GM18498 (cell line): ENCODE data around the gene RTEL1.
"Not testable (repeated sequence)": the region's sequence is repeated elsewhere in the genome, so short reads cannot be mapped to it uniquely, and the experiment has no call there.

ENCODE experiments used
- ATAC-seq: cut with Tn5 transposase; IDR thresholded peaks from one replicate; pipeline ENCODE4 v1.9.1; 2021; ENCODE audit warnings: mild to moderate bottlenecking, moderate library complexity; ENCODE audit not compliant: unreplicated experiment

RTEL1 gene, protein sequence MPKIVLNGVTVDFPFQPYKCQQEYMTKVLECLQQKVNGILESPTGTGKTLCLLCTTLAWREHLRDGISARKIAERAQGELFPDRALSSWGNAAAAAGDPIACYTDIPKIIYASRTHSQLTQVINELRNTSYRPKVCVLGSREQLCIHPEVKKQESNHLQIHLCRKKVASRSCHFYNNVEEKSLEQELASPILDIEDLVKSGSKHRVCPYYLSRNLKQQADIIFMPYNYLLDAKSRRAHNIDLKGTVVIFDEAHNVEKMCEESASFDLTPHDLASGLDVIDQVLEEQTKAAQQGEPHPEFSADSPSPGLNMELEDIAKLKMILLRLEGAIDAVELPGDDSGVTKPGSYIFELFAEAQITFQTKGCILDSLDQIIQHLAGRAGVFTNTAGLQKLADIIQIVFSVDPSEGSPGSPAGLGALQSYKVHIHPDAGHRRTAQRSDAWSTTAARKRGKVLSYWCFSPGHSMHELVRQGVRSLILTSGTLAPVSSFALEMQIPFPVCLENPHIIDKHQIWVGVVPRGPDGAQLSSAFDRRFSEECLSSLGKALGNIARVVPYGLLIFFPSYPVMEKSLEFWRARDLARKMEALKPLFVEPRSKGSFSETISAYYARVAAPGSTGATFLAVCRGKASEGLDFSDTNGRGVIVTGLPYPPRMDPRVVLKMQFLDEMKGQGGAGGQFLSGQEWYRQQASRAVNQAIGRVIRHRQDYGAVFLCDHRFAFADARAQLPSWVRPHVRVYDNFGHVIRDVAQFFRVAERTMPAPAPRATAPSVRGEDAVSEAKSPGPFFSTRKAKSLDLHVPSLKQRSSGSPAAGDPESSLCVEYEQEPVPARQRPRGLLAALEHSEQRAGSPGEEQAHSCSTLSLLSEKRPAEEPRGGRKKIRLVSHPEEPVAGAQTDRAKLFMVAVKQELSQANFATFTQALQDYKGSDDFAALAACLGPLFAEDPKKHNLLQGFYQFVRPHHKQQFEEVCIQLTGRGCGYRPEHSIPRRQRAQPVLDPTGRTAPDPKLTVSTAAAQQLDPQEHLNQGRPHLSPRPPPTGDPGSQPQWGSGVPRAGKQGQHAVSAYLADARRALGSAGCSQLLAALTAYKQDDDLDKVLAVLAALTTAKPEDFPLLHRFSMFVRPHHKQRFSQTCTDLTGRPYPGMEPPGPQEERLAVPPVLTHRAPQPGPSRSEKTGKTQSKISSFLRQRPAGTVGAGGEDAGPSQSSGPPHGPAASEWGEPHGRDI (N-terminal part only)

DNA sequence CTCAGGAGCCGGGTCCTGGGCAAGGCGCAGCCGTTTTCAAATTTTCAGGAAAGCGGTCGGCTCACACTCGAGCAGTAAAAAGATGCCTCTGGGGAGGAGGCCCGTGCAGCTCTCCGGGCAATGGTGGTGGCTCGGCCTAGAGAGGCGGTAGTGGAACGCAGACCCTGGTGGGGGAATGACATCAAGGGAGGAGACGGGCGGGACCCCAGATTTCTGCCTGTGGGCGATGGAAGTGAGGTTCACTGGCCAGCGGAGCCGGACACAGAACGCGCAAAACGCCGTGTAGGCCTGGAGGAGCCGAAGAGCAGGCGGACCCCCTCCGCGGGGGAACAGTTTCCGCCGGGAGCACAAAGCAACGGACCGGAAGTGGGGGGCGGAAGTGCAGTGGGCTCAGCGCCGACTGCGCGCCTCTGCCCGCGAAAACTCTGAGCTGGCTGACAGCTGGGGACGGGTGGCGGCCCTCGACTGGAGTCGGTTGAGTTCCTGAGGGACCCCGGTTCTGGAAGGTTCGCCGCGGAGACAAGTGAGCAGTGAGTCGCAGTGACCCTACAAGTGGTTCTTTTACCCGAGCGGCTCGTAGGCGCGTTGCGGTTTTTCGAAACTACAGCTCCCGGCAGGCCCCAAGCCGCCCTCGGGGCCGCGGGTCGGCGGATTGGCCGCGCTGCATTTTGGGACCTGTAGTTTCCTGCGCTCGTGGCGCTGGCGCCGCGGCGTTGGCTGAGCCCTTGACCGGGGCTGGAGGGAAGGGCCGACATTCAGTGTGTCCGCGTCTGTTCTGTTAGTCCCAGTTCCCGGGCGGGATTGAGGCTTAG, at the start of gene RTEL1:
Gene RTEL1 (plus strand): TSS at position 376 of the 812 bp plus-strand sequence. CDS start 1,091 bp downstream, outside the sequence.
- peak; percentile 88 for ATAC-seq

DNA sequence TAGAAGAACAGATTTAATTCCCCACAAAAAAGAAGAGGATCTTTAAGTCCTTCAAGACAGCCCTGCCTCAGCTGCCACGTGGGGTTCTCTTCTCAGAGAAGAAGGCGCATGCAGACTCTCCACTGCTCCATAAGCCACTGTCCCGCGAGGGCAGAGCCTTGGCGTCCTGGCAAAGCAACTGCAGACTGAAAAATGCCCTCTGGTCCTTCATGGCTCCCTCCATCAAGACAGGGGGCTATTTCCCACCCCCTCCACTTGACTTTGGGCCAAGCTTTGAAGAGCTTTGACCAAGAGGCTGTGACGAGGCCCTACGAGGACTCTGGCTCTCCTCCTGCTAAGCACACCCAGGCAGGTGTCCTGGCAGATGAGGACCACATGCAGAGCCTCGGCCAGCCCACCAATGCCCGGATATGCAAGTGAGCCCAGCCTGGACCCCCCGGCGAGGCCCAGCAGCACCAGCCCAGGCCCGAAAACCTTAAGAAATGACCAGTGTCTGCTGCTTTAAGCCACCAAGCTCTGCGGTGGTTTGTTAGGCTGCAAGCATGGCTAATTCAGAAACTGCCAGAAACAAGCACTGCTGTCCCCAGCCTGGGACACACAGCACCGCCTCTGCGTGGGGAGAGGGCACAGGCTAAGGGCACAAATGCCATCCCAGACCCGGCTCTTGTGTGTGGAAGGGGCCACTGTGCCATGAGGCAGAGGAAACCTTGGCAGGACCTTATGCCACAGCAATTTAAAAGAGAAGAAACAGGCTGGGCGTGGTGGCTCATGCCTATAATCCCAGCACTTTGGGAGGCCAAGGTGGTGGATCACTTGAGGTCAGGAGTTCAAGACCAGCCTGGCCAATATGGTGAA, 47.3 kb upstream of the RTEL1 start:
- ATAC-seq: no peak

DNA sequence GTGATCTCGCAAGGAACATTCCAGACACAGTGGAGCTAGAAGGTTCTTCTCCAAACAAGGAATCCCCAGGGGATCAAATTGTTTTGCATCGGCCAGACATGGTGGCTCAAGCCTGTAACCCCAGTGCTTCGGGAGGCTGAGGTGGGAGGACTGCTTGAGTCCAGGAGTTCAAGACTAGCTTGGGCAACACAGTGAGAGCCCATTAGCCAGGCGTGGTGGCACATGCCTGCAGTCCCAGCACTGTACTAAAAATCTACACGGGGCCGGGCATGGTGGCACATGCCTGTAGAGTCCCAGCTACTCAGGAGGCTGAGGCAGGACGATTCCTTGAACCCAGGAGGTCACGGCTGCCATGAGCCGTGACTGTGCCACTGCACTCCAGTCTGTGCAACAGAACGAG, 46.5 kb upstream of the RTEL1 start:
- ATAC-seq: no peak

DNA sequence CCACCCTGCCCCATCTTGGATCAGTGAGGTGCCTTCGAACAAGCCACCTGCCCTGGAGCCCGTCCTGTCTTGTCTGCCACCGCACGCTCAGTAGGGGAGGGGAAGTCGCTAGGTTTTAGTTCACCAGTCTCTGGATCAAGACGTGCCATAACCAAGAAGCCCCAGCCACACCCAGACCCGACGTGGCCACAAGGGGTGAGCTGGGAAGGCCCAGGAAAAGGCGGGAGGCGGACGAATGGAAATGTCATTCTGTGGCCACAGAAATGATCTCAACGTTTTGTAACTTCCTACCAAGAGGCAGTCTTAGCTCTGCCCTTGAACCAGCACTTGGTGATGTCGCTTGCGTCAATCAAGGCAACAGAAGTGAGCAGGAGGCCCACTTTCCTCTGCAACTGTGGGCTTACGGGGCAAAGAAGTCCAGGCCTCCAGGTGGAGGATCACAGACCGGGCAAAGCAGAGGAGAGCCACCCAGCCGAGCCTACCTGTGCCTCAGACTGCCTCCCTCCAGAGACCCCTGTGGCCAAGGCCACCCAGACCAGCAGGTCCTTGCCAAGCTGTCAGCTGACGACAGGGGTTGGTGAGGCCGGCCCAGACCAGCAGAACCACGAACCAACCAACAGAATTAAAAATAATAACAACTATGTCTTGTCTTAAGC, 45.7 kb upstream of the RTEL1 start:
- no peak for ATAC-seq

DNA sequence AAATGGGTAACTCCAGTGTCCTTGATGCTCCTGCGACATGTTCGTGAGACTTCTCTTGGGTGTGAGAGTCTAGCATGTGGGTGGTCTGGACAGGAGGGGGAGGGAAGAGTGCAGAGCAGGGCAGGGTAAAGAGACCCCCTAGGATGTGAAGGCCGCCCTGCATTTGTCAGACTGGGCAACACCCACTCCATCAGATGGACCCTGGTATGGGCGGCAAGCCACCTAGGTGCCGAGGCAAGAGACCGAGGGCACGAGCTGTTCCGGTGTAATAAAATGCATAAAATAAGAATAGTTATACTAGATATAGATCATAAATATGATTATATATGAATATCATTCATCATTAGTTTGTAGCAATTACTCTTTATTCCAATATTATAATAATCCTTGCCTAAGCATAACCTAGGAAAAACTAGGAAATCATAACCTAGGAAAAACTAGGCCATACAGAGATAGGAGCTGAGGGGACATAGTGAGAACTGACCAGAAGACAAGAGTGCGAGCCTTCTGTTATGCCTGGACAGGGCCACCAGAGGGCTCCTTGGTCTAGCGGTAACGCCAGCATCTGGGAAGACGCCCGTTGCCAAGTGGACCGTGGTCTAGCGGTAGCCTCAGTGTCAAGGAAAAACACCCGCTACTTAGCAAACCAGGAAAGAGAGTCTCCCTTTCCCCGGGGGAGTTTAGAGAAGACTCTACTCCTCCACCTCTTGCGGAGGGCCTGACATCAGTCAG, 44.1 kb upstream of the RTEL1 start:
- not testable (repeated sequence) for ATAC-seq

DNA sequence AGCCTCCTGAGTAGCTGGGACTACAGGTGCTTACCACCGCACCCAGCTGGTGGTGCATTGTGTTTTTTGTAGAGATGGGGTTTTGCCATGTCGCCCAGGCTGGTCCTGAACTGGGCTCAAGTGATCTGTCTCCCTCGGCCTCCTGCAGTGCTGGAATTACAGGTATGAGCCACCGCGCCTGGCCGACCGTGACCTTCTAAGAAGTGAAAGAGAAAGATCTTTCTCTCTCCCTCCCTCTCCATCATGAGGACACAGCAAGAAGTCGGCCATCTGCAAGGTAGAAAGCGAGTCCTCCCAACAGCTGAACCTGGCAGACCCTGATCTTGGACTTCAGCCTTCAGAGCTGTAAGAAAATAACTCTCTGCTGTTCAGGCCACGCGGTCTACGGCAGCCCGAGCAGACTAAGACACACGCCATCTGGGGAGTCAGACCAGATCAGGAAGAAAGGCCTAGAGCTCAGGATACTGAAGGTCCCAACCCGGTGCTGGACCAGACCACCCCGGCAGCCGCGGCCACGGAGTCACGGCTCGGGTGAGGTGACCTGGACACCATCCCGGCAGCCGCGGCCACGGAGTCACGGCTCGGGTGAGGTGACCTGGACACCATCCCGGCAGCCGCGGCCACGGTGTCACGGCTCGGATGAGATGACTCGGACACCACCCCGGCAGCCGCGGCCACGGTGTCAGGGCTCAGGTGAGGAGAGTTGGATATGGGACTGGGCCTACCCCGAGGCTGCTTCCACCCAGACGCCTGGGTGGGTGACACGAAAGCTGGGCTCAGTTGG, 40.8 kb upstream of the RTEL1 start:
- no peak for ATAC-seq

DNA sequence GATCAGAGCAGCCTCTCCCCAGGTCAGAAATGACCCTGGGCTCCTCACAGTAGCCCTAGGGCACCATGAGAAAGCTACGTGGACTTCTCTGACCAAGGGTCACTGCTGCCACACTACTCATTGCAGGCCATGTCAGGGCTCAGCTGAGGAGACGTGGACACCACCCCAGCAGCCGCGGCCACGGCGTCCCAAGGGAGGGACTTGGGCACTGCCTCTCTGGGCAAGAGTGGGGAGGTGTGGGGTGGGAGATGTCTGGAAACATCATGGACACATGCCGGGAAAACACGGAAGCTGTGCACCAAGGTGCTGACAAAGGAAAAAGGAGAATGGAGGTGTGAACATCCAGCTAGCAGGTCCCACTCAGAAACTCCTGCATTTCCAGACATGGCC, 40.2 kb upstream of the RTEL1 start:
- no peak for ATAC-seq

DNA sequence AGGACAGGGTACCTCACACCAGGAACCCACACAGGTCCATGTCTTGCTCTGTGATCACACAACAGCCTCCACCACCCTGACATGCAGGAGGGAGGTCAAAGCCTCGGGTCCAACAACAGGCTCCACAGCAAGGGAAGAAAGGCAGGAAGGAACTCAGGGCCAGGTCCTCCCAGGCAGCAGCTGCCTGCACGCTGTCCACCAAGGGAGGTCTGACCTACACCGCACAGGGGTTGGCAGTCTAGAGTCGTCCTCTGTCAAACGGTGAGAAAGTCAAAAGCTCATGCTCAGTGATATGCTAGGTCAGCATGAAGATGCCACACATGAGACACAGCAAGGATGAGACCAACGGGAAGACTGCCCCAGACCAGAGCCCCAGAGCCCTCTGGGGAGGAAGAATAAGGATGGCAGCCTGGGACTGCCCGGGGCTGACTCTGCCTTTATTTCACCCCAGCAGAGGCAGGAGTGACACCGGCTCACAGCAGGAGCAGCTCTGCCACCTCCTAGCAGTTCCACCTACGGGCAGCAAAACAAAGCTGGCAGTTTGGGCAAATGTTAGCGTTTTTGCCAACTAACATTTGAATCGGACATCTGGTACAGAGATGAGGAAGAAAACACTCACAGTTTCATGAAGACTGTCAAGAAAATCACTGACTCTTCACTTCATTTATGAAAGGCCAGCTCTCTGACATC, 39.7 kb upstream of the RTEL1 start:
- ATAC-seq: no peak

DNA sequence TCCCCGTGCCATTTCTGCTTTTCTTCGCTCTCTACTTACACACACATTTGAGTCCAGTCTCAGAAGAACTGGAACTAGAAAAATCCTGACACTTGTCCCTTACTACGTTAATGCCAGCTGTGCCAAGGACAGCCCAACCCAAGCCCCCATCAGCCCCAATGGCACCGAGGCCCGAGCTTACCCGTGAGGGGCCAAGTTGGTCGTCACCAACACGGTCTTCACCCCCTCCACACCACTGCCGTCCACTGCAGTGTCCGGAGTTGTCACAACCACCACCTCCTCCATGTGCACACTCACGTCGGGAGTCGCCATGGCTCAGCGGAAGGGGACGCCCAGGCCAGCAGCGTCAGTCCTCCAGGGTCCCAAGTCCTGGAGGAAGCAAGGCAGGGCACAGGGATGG, 39.0 kb upstream of the RTEL1 start:
- no peak for ATAC-seq

DNA sequence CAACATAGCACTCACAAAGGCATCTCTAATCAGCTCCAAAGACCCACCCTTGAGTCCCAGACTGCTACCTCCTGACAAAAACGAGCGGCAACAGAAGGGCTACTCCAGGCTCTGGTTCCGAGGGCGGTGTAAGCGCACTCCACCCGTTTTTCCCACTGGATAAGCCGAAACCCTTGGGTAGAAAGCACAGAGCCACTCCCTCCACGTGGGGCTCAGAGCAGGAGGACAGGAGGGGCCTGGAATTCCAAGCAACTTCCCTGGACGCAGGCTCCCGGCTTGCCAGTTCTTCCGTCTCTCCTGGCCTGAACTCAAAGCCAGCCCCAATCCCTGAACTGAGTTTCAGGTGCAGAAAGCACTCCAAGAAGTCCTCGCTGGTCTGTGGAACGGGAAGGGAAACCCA, 38.6 kb upstream of the RTEL1 start:
- no peak for ATAC-seq

DNA sequence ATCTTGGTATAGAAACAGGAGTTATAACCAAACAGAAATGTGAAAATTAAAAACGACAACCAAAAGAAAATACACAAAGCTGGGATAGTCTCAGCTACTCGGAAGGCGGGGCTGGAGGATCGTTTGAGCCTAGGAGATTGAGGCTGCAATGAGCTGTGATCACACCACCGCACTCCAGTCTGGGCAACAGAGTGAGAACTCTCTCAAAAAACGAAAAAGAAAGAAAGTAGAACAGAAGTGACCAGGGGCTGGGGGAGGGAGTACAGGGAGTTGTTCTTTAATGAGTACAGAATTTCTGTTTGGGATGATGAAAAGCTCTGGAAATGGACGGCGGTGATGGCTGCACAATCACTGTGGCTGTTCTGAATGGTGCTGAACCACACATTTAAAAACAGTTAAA, 37.1 kb upstream of the RTEL1 start:
- ATAC-seq: no peak

DNA sequence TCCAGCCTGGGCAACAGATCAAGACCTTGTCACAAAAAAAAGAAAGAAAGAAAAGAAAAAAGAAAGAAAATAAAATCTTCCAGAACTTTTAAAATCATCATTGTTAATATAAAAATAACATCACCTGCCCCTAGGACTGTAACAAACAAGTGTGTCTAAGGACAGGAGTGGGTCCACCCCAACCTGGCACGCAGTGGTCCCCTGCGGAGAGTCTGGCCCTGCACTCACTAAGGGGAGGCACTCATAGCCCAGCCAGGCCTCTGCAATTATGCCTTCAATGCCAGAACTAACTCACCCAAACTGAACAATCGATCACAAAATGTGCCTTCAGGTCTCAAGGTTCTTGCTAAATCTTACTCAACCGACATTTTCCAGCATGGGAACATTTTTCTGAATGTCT, 36.0 kb upstream of the RTEL1 start:
- no peak for ATAC-seq

DNA sequence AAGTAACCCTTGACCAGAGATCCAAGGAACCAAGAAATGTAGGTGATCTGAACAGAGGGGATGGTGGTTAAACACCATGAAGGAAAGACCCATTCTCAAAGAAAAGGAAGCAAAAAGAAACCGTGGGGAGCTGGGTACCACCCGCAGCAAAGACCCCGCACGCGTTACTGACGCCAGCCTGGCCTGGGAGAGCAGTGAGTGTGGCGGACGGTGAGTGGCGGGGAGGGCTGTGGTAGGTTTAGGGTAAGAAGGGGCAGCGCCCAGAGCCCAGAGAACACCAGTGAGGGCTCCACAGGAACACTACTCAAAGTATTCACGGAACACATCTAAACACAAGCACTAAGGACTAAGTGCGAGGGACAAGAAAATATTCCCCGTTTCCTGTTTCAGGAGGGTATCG, 35.4 kb upstream of the RTEL1 start:
- no peak for ATAC-seq

DNA sequence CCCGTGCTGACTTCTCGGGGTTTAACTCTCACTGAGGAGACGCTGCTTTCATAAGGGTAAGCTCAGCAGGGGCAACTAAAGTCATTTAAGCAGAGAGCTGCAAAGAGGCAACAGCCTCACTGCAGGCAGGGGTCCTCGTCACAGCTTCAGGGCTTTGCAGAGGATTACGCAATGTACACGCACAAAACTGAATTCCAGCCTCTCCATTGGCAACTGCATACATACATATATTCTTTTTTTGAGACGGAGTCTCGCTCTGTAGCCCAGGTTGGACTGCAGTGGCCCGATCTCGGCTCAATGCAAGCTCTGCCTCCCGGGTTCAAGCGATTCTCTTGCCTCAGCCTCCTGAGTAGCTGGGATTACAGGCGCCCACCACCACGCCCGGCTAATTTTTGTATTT, 33.6 kb upstream of the RTEL1 start:
- ATAC-seq: no peak

DNA sequence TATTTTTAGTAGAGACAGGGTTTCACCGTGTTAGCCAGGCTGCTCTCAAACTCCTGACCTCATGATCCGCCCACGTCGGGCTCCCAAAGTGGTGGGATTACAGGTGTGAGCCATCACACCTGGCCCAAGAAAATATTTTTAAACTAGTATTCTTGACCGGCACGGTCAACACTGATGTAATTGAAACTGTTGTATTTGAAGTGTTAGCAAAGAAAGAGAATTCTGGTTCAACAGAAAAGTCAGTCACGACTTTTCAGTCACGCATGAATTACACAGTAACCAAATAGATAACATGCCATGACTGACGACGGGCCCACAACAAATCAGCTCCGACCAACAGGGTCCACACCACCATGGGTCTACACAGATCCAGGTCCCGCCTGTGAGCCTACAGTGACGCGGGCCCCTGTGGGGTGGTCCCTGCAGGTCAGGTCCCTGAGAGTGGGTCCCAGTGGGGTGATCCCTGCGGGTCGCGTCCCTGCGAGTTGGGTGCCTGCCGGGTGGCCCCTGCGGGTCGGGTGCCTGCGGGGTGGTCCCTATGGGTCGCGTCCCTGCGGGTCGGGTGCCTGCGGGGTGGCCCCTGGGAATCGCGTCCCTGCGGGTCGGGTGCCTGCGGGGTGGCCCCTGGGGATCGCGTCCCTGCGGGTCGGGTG, 32.2 kb upstream of the RTEL1 start:
- ATAC-seq: no peak

DNA sequence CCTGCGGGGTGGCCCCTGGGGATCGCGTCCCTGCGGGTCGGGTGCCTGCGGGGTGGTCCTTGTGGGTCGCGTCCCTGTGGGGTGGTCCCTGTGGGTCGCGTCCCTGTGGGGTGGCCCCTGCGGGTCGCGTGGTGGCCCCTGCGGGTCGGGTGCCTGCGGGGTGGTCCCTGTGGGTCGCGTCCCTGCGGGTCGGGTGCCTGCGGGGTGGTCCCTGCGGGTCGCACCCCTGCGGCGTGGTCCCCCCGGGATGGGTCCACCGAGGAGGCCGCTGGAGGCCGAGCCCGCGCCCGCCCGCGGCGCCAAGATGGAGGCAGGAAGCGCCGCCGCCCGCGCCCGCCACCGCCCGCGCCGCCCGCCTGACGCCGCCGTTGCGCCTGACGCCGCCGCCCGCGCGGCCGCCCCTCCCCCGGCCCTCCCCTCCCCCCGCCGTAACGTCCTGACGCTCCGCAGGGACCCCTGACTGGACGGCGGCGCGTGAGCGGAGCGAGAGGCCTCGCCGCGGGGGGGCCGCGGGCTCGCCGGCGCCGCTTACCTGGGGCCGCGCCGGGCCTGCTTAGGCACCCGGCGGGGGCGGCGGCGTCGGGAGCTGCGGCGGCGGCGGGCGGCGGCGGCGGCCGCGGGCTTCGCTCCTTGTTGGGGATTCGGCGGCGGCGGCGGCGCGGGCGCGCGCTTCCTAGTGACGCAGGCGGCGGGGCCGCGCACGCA, 31.5 kb upstream of the RTEL1 start, which contains the start of gene GMEB2:
Gene GMEB2 (minus strand): TSS at position 678 of the 705 bp plus-strand sequence. CDS start 7,704 bp downstream, outside the sequence.
- peak; percentile 54 for ATAC-seq
